B cell (primary cell): ENCODE measurements around the gene ADAMTS17. TPM values are rescaled to one million over a fixed set of nuclear protein-coding genes. Genes with fewer than 3 reads are reported as not detected.

Experiments
- ATAC-seq: fragments of 200-7000 bp; cut with Tn5 transposase; one replicate; pipeline ENCODE4 v1.10.0; 2021; ENCODE audit warnings: low read depth, mild to moderate bottlenecking, moderate number of reproducible peaks, moderate library complexity
- CTCF ChIA-PET: fragments of 350-600 bp; sonication (Branson Sonifier 250); formaldehyde crosslinking; loops from one replicate; lab custom pipeline; 2021; ENCODE audit warnings: antibody characterized with exemption, inconsistent platforms; lab: Charles Lee
- POLR2A ChIA-PET: fragments of 350-600 bp; sonication (Branson Sonifier 250); formaldehyde crosslinking; loops from one replicate; lab custom pipeline; 2021; ENCODE audit warnings: antibody characterized with exemption; lab: Charles Lee
- DNase-seq: peaks from one replicate; pipeline ENCODE4 v3.0.0; 2013
- H2AFZ ChIP-seq: 2 replicates; pipeline ENCODE4 v1.6.1; 2012; ENCODE audit warnings: mild to moderate bottlenecking, low read depth, low read length; ENCODE audit not compliant: insufficient read depth, poor library complexity, severe bottlenecking
- H3K27ac ChIP-seq, 2 donors: 1 replicate in 1 of 2; 2 replicates in 1 of 2; pipeline ENCODE4 v1.5.1; 2012 to 2013; ENCODE audit warnings: low read length in 2 of 2, mild to moderate bottlenecking in 2 of 2, moderate library complexity in 1 of 2
- H3K27me3 ChIP-seq, 4 experiments: fragments of 200-600 bp in 1 of 4; sonication (generic) in 1 of 4; replicated peaks in 1 of 4; 1 replicate in 2 of 4; 2 replicates in 2 of 4; pipeline versions ENCODE4 v1.6.1 to v1.7.0; 2013 to 2016; ENCODE audit warnings: low read length in 3 of 4, mild to moderate bottlenecking in 2 of 4, mixed read lengths in 1 of 4, moderate library complexity in 1 of 4; ENCODE audit not compliant: insufficient read depth in 4 of 4, control insufficient read depth in 3 of 4; ENCODE audit errors: control extremely low read depth in 1 of 4
- H3K36me3 ChIP-seq, 2 experiments: replicated peaks in 1 of 2; 1 replicate in 1 of 2; 2 replicates in 1 of 2; pipeline versions ENCODE4 v1.6.1 to v1.7.1; 2013; ENCODE audit warnings: low read length in 1 of 2; ENCODE audit not compliant: insufficient read depth in 2 of 2, control insufficient read depth in 1 of 2; ENCODE audit errors: control extremely low read depth in 1 of 2, extremely low read depth in 1 of 2
- H3K4me1 ChIP-seq, 2 donors: fragments of 200-600 bp in 1 of 2; sonication (generic) in 1 of 2; 1 replicate in 1 of 2; 2 replicates in 1 of 2; pipeline versions ENCODE4 v1.5.1 to v1.6.1; 2013 to 2017; ENCODE audit warnings: low read length in 2 of 2; ENCODE audit not compliant: control insufficient read depth in 2 of 2, insufficient read depth in 2 of 2
- H3K4me2 ChIP-seq: replicated peaks from 2 replicates; pipeline ENCODE3; 2012; ENCODE audit warnings: mild to moderate bottlenecking, low read depth, low read length; ENCODE audit not compliant: poor library complexity, severe bottlenecking
- H3K4me3 ChIP-seq, 5 experiments: fragments of 200-600 bp in 1 of 5; sonication (generic) in 1 of 5; 1 replicate in 3 of 5; 2 replicates in 2 of 5; pipeline versions ENCODE4 v1.5.1 to v1.7.0; 2011 to 2016; ENCODE audit warnings: low read length in 4 of 5, mild to moderate bottlenecking in 4 of 5, low read depth in 2 of 5, control low read depth in 1 of 5, moderate library complexity in 1 of 5; ENCODE audit not compliant: insufficient read depth in 1 of 5; ENCODE audit errors: control extremely low read depth in 1 of 5, extremely low read depth in 1 of 5
- H3K79me2 ChIP-seq: fragments of 200-600 bp; sonication (generic); one replicate; pipeline ENCODE4 v1.6.0; 2016; ENCODE audit warnings: low read length; ENCODE audit not compliant: control insufficient read depth, insufficient read depth
- H3K9ac ChIP-seq: fragments of 200-600 bp; sonication (generic); 2 replicates; pipeline ENCODE4 v1.6.1; 2017; ENCODE audit warnings: mild to moderate bottlenecking, low read length, moderate library complexity
- H3K9me3 ChIP-seq, 3 donors: one replicate each; pipeline versions ENCODE4 v1.6.1 to v1.7.1; 2013; ENCODE audit warnings: low read length in 2 of 3; ENCODE audit not compliant: control insufficient read depth in 2 of 3, insufficient read depth in 1 of 3; ENCODE audit errors: control extremely low read depth in 1 of 3
- H4K20me1 ChIP-seq: 2 replicates; pipeline ENCODE4 v1.6.0; 2012; ENCODE audit warnings: mild to moderate bottlenecking, low read length; ENCODE audit not compliant: insufficient read depth, control insufficient read depth, poor library complexity, severe bottlenecking
- H3K27ac Mint-ChIP-seq: one replicate; pipeline ENCODE4 v1.8.0; 2021; ENCODE audit warnings: mixed read lengths
- H3K27me3 Mint-ChIP-seq: one replicate; pipeline ENCODE4 v1.8.0; 2021; ENCODE audit warnings: mixed read lengths
- H3K4me1 Mint-ChIP-seq: one replicate; pipeline ENCODE4 v1.8.0; 2021; ENCODE audit warnings: mixed read lengths
- H3K4me3 Mint-ChIP-seq: one replicate; pipeline ENCODE4 v1.8.0; 2021; ENCODE audit warnings: mixed read lengths
- H3K9me3 Mint-ChIP-seq: one replicate; pipeline ENCODE4 v1.8.0; 2022; ENCODE audit warnings: mixed read lengths; ENCODE audit not compliant: insufficient read depth
- EZH2 ChIP-seq: IDR thresholded peaks from 2 replicates; pipeline ENCODE4 v1.6.1; 2012; ENCODE audit warnings: borderline replicate concordance, low read depth, mild to moderate bottlenecking, moderate library complexity, low read length; ENCODE audit not compliant: insufficient read depth, poor library complexity, severe bottlenecking
- WGBS: methylation state at CpG from one replicate; pipeline ENCODE4 v1.1.5; 2013; ENCODE audit warnings: missing lambda C conversion rate; ENCODE audit not compliant: insufficient coverage; 5-methylcytosine and 5-hydroxymethylcytosine counted together
- intact Hi-C: fragments of 100-400 bp; cut with micrococcal nuclease; formaldehyde crosslinking; loops from one replicate; pipeline ENCODE4 v1.10.0; 2022
- polyA plus RNA-seq: library from polyadenylated mRNA; depleted of rRNA; stranded (reverse); fragments of >200 nt; gene quantifications from 2 replicates; pipeline ENCODE4 v1.2.3, GENCODE V29; 2012
- total RNA-seq, 2 donors: library from RNA; stranded (reverse); fragments of 120-200 nt in 1 of 2; gene quantifications; 1 replicate in 1 of 2; 2 replicates in 1 of 2; pipeline versions ENCODE4 v1.2.3 to v1.2.4, GENCODE V29; 2013 to 2022
- TF ChIP-seq, protein P1 (sequence below): fragments of 200-600 bp; IDR thresholded peaks from one replicate; pipeline ENCODE4 v1.8.0; 2022; ENCODE audit warnings: antibody characterized with exemption, mild to moderate bottlenecking

ADAMTS17 gene
- total and polyA plus RNA-seq, 2 donors (not counting 1 experiment from before 2014, with no cell fraction given): 0.10 TPM; not detected in 1

- peaks cover 0 to 3% (median 0%) of the 10 kb centered on the region in 4 experiments for H3K27me3 ChIP-seq
- H3K4me3 ChIP-seq: no peak overlapping the region
- ATAC-seq (no peak), DNase-seq (no peak)
- intact Hi-C loops: no loop called here
- ChIA-PET CTCF (no interaction called here), POLR2A (no interaction called here)
- no peak overlapping the region for H3K27ac ChIP-seq
- H3K79me2 ChIP-seq: no peaks in the 10 kb centered on the region
- no peaks in the 10 kb centered on the region for H3K36me3 ChIP-seq
- WGBS: 95% methylated on average over 6 of the region's 7 CpGs
- H3K4me3 Mint-ChIP-seq: no peak overlapping the region
- H2AFZ ChIP-seq: no peak overlapping the region
- H3K27me3 Mint-ChIP-seq: peaks cover 10% of the 10 kb centered on the region
- no peak overlapping the region for H3K4me2 ChIP-seq
- H3K27ac Mint-ChIP-seq: no peak overlapping the region
- TF ChIP-seq, protein P1, sequence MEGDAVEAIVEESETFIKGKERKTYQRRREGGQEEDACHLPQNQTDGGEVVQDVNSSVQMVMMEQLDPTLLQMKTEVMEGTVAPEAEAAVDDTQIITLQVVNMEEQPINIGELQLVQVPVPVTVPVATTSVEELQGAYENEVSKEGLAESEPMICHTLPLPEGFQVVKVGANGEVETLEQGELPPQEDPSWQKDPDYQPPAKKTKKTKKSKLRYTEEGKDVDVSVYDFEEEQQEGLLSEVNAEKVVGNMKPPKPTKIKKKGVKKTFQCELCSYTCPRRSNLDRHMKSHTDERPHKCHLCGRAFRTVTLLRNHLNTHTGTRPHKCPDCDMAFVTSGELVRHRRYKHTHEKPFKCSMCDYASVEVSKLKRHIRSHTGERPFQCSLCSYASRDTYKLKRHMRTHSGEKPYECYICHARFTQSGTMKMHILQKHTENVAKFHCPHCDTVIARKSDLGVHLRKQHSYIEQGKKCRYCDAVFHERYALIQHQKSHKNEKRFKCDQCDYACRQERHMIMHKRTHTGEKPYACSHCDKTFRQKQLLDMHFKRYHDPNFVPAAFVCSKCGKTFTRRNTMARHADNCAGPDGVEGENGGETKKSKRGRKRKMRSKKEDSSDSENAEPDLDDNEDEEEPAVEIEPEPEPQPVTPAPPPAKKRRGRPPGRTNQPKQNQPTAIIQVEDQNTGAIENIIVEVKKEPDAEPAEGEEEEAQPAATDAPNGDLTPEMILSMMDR: no peak
- TF ChIP-seq EZH2: no peak
- no peaks in the 10 kb centered on the region for H4K20me1 ChIP-seq
- no peak overlapping the region for H3K9ac ChIP-seq
- H3K9me3 Mint-ChIP-seq: no peaks in the 10 kb centered on the region
- no peaks in the 10 kb centered on the region for H3K4me1 ChIP-seq
- H3K4me1 Mint-ChIP-seq: no peaks in the 10 kb centered on the region
- peaks cover 0 to 13% (median 0%) of the 10 kb centered on the region in 3 donors for H3K9me3 ChIP-seq
Measured at GRCh38 chr15:100279446-100279845, 62.3 kb downstream of the ADAMTS17 start.

DNA sequence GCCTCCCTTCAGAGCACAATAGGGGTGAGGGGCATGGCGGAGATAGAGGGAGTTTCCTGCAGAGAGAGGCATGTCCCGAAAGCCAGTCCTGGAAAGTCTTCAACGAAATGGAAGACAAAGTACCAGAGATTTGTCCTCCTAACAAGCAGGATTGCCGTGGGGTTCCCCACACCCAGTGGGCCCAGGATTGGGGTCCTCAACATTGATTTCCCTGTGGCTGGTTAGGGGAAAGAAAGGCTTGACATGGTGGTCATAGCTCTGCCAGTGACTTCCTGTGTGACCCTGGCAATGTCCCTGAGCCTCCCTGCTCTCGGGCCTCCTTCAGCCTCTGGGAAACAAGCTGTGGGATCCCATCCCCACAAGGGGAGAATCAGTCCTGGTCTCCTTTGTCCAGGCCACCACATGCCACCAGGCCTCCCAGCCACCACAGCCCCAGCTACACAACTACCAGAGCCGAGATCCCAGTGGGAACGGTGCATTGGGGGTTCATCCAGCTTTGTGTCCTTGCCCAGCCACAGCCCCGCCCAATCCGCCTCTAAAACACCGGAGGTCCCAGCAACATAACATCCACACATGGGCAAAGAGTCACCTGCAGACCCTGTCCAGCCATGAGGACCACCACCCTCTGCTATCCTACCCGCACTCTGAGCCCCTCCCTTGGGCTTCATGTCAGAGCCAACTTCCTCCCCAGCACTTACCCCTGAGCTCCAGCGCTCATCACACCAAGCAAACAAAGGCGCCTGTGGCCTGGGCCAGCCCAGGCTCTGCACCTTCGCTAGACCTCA lies 63.0 kb downstream of the ADAMTS17 start:
- Histone ChIP-seq H2AFZ (no peak overlapping the region), H4K20me1 (no peaks in the 10 kb centered on the region), H3K4me1 (no peaks in the 10 kb centered on the region), H3K4me2 (no peak overlapping the region), H3K27me3 (peaks cover 0 to 3% (median 0%) of the 10 kb centered on the region in 4 experiments), H3K4me3 (no peak overlapping the region), H3K9me3 (peaks cover 0 to 13% (median 0%) of the 10 kb centered on the region in 3 donors), H3K27ac (no peak overlapping the region), H3K9ac (no peak overlapping the region), H3K36me3 (no peaks in the 10 kb centered on the region), H3K79me2 (no peaks in the 10 kb centered on the region)
- Mint-ChIP-seq H3K4me1 (no peaks in the 10 kb centered on the region), H3K9me3 (peaks cover 3% of the 10 kb centered on the region), H3K4me3 (no peak overlapping the region), H3K27me3 (peaks cover 10% of the 10 kb centered on the region), H3K27ac (no peak overlapping the region)
- CTCF ChIA-PET: no interaction called here
- intact Hi-C loops: no loop called here
- POLR2A ChIA-PET: no interaction called here
- 74% methylated on average over 13 of the region's 14 CpGs for WGBS
- no peak for TF ChIP-seq EZH2
- TF ChIP-seq, protein P1: no peak
- DNase-seq (no peak), ATAC-seq (no peak)
